BE2C (cell line): ENCODE data around the gene SPATA17. TPM values are rescaled to one million over a fixed set of nuclear protein-coding genes. Genes with fewer than 3 reads are reported as not detected.
"Not testable (repeated sequence)": the region's sequence is repeated elsewhere in the genome, so short reads cannot be mapped to it uniquely, and the experiment has no call there.

Source experiments
- DNase-seq: peaks from one replicate; pipeline ENCODE4 v3.0.0-alpha.2; 2020
- H3K27me3 ChIP-seq: fragments of 250-450 bp; sonication (Bioruptor Pico); 2 replicates; pipeline ENCODE4 v1.5.1; 2020; ENCODE audit warnings: mild to moderate bottlenecking
- H3K36me3 ChIP-seq: fragments of 250-450 bp; sonication (Bioruptor Pico); 2 replicates; pipeline ENCODE4 v1.5.1; 2020; ENCODE audit warnings: mild to moderate bottlenecking
- H3K4me1 ChIP-seq: fragments of 250-450 bp; sonication (Bioruptor Pico); 2 replicates; pipeline ENCODE4 v1.5.1; 2020
- H3K4me3 ChIP-seq: 2 replicates; pipeline ENCODE4 v1.5.1; 2011; ENCODE audit warnings: low read depth, low read length
- H3K9me3 ChIP-seq: fragments of 250-450 bp; sonication (Bioruptor Pico); 2 replicates; pipeline ENCODE4 v1.5.1; 2020
- CTCF ChIP-seq: IDR thresholded peaks from 2 replicates; pipeline ENCODE4 v1.5.1; 2012; ENCODE audit warnings: mild to moderate bottlenecking, low read depth, low read length
- polyA plus RNA-seq: library from polyadenylated mRNA; unstranded; fragments of >200 nt; gene quantifications from one replicate; pipeline ENCODE4 v1.2.1, GENCODE V29; 2012; ENCODE audit warnings: low read depth, missing spikeins; ENCODE audit not compliant: insufficient read length, insufficient read depth

Gene SPATA17
- polyA plus RNA-seq: 0.71 TPM

GRCh38 chr1:217630711-217631591 is at the start of gene SPATA17, which contains the start of gene GPATCH2:
SPATA17 (plus strand) TSS chr1:217631344; CDS start chr1:217631379, 35 bp downstream.
GPATCH2 (minus strand) TSS chr1:217631090; CDS start chr1:217630971, 119 bp downstream.
- DNase-seq: peak; percentile 84
- H3K4me1 ChIP-seq: peaks cover 4% of the 10 kb centered on the region; the same call in 1 of the 2 replicates
- peak; percentile 32 for TF ChIP-seq CTCF
- peak within 1 kb of the TSS; percentile 92 for H3K4me3 ChIP-seq
- H3K36me3 ChIP-seq: no peaks in the 10 kb centered on the region
- no peaks in the 10 kb centered on the region for H3K27me3 ChIP-seq
- no peaks in the 10 kb centered on the region for H3K9me3 ChIP-seq

DNA sequence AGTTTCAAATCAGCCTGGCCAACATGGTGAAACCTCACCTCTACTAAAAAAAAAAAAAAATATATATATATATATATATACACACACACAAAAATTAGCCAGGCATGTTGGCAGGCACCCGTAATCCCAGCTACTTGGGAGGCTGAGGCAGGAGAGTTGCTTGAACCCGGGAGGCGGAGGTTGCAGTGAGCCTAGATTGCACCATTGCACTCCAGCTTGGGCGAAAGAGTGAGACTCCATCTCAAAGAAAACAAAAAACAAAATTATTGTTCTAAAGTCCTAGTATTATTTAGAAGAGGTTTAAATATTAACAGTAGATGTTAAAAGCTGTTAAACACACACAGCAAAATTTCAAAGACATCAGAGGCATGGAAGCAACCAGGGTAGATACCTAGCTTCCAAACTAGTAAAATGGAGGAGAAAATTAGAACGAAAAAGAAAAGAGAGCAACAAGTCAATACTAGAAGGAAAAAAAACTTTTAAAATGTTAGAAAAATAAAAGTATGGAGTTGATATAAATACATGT is 46.8 kb upstream of the SPATA17 start:
- not testable (repeated sequence) for H3K4me3 ChIP-seq, H3K9me3 ChIP-seq, H3K4me1 ChIP-seq, H3K36me3 ChIP-seq, H3K27me3 ChIP-seq, DNase-seq

- TF ChIP-seq CTCF: no peak
- no peaks in the 10 kb centered on the region for H3K27me3 ChIP-seq
- DNase-seq: no peak
- no peaks in the 10 kb centered on the region for H3K4me1 ChIP-seq
- H3K36me3 ChIP-seq: no peaks in the 10 kb centered on the region; the same call in 1 of the 2 replicates
- no peak overlapping the region for H3K4me3 ChIP-seq
- H3K9me3 ChIP-seq: no peaks in the 10 kb centered on the region
Observed at GRCh38 chr1:217585577-217585976, 45.6 kb upstream of the SPATA17 start.

DNA sequence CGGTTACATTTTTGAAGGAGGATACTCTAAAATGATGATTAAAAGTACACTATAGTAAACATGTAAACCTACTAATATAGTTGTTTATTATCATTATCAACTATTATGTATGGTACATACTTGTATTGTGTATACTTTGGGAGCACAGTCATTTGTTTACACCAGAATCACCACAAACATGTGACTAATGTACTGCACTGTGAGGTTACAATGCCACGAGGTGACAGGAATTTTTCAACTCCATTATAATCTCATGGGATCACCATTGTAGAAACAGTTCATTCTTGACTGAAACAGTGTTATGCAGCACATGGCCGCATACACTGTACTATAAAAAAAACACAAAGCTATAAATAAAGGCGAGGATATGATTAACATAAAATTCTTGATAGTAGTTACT is 44.6 kb upstream of the SPATA17 start:
- H3K4me3 ChIP-seq: no peak overlapping the region
- TF ChIP-seq CTCF: no peak
- H3K27me3 ChIP-seq: no peaks in the 10 kb centered on the region
- H3K36me3 ChIP-seq: no peaks in the 10 kb centered on the region; the same call in 1 of the 2 replicates
- H3K4me1 ChIP-seq: no peaks in the 10 kb centered on the region
- no peaks in the 10 kb centered on the region for H3K9me3 ChIP-seq
- DNase-seq: no peak

- Histone ChIP-seq H3K4me3 (no peak overlapping the region), H3K9me3 (no peaks in the 10 kb centered on the region), H3K36me3 (no peaks in the 10 kb centered on the region), H3K27me3 (no peaks in the 10 kb centered on the region), H3K4me1 (no peaks in the 10 kb centered on the region)
- DNase-seq: no peak
- no peak for TF ChIP-seq CTCF
Observed at GRCh38 chr1:217590598-217590997, 40.5 kb upstream of the SPATA17 start.

- no peak for TF ChIP-seq CTCF
- Histone ChIP-seq H3K36me3 (no peaks in the 10 kb centered on the region), H3K9me3 (no peaks in the 10 kb centered on the region), H3K27me3 (no peaks in the 10 kb centered on the region), H3K4me1 (no peaks in the 10 kb centered on the region), H3K4me3 (no peak overlapping the region)
- no peak for DNase-seq
Observed at GRCh38 chr1:217599154-217599553, 32.0 kb upstream of the SPATA17 start.
